GM12892 (cell line): ENCODE measurements around the gene LNPK.

ENCODE experiments used
- POLR2A ChIP-seq: IDR thresholded peaks from 2 replicates; pipeline ENCODE4 v1.6.1; 2011; ENCODE audit warnings: low read depth, low read length, control low read depth
- POLR2AphosphoS5 ChIP-seq: IDR thresholded peaks from 2 replicates; pipeline ENCODE4 v1.6.1; 2011; ENCODE audit warnings: low read depth, low read length, control low read depth

- TF ChIP-seq POLR2A (no peak), POLR2AphosphoS5 (no peak)
Observed at GRCh38 chr2:175948191-175948590, 53.9 kb downstream of the LNPK start.
